ENCODE data around the gene SORCS2.
"Not testable (repeated sequence)": the region's sequence is repeated elsewhere in the genome, so short reads cannot be mapped to it uniquely, and the experiment has no call there.

Gene SORCS2

GRCh38 chr4:7160439-7160838 is 31.9 kb upstream of the SORCS2 start:
- DNase-seq (ENCODE audit: low spot score), result no peak

- no peak for DNase-seq (ENCODE audit: low spot score)
Observed at GRCh38 chr4:7160951-7161440, 31.3 kb upstream of the SORCS2 start.

DNA sequence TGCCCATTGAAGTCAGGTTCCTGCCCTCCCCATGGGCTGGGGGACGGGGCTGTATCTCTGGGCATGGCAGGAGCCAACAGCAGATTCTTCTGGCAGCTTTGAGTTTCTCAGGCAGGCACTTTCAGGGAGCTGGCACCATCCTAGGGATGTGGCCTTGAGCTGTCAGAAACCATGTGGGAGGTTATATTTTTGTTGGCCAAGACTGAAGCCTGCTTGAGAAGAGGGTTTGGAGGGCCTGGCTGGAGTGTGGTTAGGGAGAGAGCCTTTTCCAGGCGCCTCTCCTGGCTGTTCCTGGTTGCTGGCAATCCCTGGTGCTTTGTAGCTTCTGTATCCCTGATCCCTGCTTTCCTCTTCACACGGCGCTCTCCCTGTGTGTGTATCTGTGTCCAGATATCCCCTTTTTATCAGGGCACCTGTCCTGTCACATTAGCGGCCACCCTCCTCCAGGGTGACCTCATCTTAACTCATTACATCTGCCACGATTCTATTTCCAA is 30.6 kb upstream of the SORCS2 start:
- no peak for DNase-seq (ENCODE audit: low spot score)

- DNase-seq (ENCODE audit: low spot score), result not testable (repeated sequence)
Observed at GRCh38 chr4:7165056-7165873, 27.1 kb upstream of the SORCS2 start.

- no peak for DNase-seq (ENCODE audit: low spot score)
Observed at GRCh38 chr4:7165874-7166201, 26.5 kb upstream of the SORCS2 start.

DNA sequence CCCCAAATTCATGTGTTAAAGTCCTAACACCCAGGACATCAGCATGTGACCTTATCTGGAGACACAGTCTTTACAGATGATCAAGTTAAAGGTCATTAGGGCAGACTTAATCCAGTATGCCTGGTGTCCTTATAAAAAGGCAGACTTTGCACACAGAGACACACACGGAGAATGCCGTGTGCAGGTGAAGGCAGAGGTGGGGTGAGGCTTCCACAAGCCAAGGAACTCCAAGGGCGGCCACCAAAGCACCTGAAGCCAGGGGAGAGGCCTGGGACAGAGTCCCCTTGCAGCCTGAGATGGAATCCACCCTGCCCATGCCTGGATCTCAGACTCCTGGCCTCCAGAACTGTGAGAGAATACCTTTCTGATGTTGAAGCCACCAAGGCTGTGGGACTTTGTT is 26.1 kb upstream of the SORCS2 start:
- no peak for DNase-seq (ENCODE audit: low spot score)

GRCh38 chr4:7166981-7167700 is 25.2 kb upstream of the SORCS2 start:
- no peak for DNase-seq (ENCODE audit: low spot score)

- DNase-seq (ENCODE audit: low spot score), result no peak
Observed at GRCh38 chr4:7167706-7168105, 24.6 kb upstream of the SORCS2 start.

- DNase-seq (ENCODE audit: low spot score), result no peak
Observed at GRCh38 chr4:7168106-7168505, 24.2 kb upstream of the SORCS2 start.

- no peak for DNase-seq (ENCODE audit: low spot score)
Observed at GRCh38 chr4:7169134-7169533, 23.2 kb upstream of the SORCS2 start.

GRCh38 chr4:7170012-7170411 is 22.3 kb upstream of the SORCS2 start:
- no peak for DNase-seq (ENCODE audit: low spot score)

GRCh38 chr4:7171191-7171900 is 21.0 kb upstream of the SORCS2 start:
- DNase-seq (ENCODE audit: low spot score), result peak; percentile 45

DNA sequence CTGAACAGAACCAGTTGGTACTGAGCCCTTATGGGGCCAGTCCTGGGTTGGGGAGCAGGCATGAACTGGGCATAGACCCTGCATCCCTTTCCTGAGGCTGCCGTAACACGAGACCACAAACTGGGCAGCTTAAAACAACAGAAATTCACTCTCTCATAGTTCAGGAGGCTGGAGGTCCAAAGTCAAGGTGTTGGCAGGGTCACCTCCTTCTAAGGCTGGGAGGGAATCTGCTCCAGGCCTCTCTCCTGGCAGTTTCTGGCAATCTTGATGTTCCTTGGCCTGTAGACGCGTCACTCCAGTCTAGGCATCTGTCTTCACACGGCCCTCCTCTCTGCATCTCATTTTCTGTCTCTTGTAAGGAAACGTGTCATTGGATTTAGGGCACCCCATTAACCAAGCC is 19.8 kb upstream of the SORCS2 start:
- DNase-seq (ENCODE audit: low spot score), result no peak

DNA sequence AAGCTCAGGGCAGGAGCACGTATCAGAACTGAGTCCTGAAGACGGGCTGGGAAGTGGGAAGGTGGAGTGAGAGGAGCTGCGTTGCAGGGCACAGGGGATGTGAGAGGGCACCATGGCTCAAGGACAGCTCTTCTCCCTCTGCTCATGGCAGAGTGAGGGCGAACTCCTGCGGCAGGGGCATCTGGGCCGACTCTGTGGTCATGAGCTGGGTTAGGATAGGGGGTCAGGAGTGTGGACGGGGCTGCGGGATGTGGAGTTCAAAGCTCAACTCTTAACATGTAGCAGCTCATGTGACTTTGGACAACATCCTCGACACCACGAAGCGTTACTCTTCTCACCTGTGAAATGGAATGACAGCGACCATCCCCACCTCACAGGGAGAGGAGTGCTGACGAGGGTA is 19.4 kb upstream of the SORCS2 start:
- DNase-seq (ENCODE audit: low spot score), result no peak

- DNase-seq (ENCODE audit: low spot score), result no peak
Observed at GRCh38 chr4:7173841-7174449, 18.4 kb upstream of the SORCS2 start.

DNA sequence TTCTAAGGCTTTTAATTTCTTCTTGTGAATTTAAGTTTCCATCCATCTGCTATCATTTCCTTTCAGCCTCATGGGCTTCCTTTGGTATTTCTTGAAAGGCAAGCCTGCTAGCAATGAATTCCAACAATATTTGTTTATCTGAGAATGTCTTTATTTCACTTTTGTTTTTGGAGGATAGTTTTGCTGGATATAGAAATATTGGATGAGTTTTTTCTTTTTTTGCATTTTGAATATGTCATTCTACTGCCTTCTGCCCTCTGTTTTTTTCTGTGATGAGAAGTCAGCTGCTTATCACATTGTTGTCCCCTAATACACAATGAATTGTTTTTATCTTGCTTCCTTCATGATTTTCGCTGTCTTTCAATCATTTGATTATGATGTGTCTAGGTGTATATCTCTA is 13.2 kb upstream of the SORCS2 start:
- no peak for DNase-seq (ENCODE audit: low spot score)

GRCh38 chr4:7180938-7181337 is 11.4 kb upstream of the SORCS2 start:
- no peak for DNase-seq (ENCODE audit: low spot score)

- DNase-seq (ENCODE audit: low spot score), result no peak
Observed at GRCh38 chr4:7182616-7183015, 9.7 kb upstream of the SORCS2 start.

GRCh38 chr4:7183161-7183560 is 9.2 kb upstream of the SORCS2 start:
- DNase-seq (ENCODE audit: low spot score), result no peak

GRCh38 chr4:7183780-7184460 is 8.4 kb upstream of the SORCS2 start:
- DNase-seq (ENCODE audit: low spot score), result no peak

GRCh38 chr4:7185487-7186030 is 6.8 kb upstream of the SORCS2 start:
- no peak for DNase-seq (ENCODE audit: low spot score)

Measured in COLO829 (cell line).